Activated CD4-positive, alpha-beta memory T cell treated with anti-CD3 and anti-CD28 coated beads, Interleukin-2, amount 10 ng/mL, durations not matched to agents 7 days and 5 days (primary cell): ENCODE measurements around the gene PREB. TPM values are rescaled to one million over a fixed set of nuclear protein-coding genes. Genes with fewer than 3 reads are reported as not detected.

ENCODE experiments used
- total RNA-seq, 2 experiments: library from RNA; stranded (reverse); gene quantifications; one replicate each; pipeline ENCODE4 v1.2.3, GENCODE V29; 2021

The PREB gene
- total RNA-seq, 2 experiments from 2014 or later = 67.4 to 72.7 TPM

Other genes starting within 250 kb of the PREB start
- 1 to 10 TPM; 2.7 TPM for gene MAPRE3, start 164.0 kb downstream of the PREB start, total RNA-seq
- gene TMEM214, start 101.7 kb downstream of the PREB start, total RNA-seq = 10 to 100 TPM; 80.4 to 80.7 TPM
- 10 to 100 TPM; 16.9 to 18.3 TPM for gene AGBL5, start 83.0 kb downstream of the PREB start, total RNA-seq
- gene OST4, start 63.0 kb downstream of the PREB start, total RNA-seq = 100 to 1,000 TPM; 305 to 312 TPM
- gene EMILIN1, start 56.0 kb downstream of the PREB start, total RNA-seq = under 1 TPM; 0.70 to 0.78 TPM
- gene KHK, start 47.9 kb downstream of the PREB start, total RNA-seq = 1 to 10 TPM; 5.6 to 6.6 TPM
- gene CGREF1, start 15.5 kb downstream of the PREB start, total RNA-seq = 1 to 10 TPM in 1 of 2 experiments, under 1 TPM in 1; 0.75 to 1.2 TPM
- under 1 TPM; 0.13 to 0.20 TPM for gene ABHD1, start 10.8 kb downstream of the PREB start, total RNA-seq
- not detected for gene PRR30, start 4.8 kb upstream of the PREB start, total RNA-seq
- gene TCF23, start 14.4 kb upstream of the PREB start, total RNA-seq = not detected
- gene ATRAID, start 77.4 kb upstream of the PREB start, total RNA-seq = 10 to 100 TPM; 94.9 to 97.8 TPM
- 10 to 100 TPM; 20.8 to 23.6 TPM for gene SLC5A6, start 77.6 kb upstream of the PREB start, total RNA-seq
- gene CAD, start 82.7 kb upstream of the PREB start, total RNA-seq = 10 to 100 TPM; 39.7 TPM
- gene SLC30A3, start 128.4 kb upstream of the PREB start, total RNA-seq = under 1 TPM; 0.45 TPM
- gene DNAJC5G, start 140.8 kb upstream of the PREB start, total RNA-seq = not detected
- gene TRIM54, start 147.8 kb upstream of the PREB start, total RNA-seq = under 1 TPM in 1 of 2 experiments, not detected in 1; 0.13 TPM
- 1 to 10 TPM; 2.2 to 3.0 TPM for gene UCN, start 173.8 kb upstream of the PREB start, total RNA-seq
- gene MPV17, start 188.5 kb upstream of the PREB start, total RNA-seq = 10 to 100 TPM; 83.3 to 83.9 TPM
- 10 to 100 TPM; 49.0 to 49.1 TPM for gene GTF3C2, start 222.1 kb upstream of the PREB start, total RNA-seq
- 10 to 100 TPM; 34.1 to 36.9 TPM for gene EIF2B4, start 235.7 kb upstream of the PREB start, total RNA-seq
- 100 to 1,000 TPM; 116 to 123 TPM for gene SNX17, start 236.0 kb upstream of the PREB start, total RNA-seq
- 10 to 100 TPM; 15.6 to 16.7 TPM for gene ZNF513, start 246.1 kb upstream of the PREB start, total RNA-seq